HG03521 (cell line): ENCODE measurements around the gene LRP1B.

Experiments
- ATAC-seq: cut with Tn5 transposase; IDR thresholded peaks from one replicate; pipeline ENCODE4 v1.9.1; 2021; ENCODE audit warnings: mild to moderate bottlenecking, moderate library complexity; ENCODE audit not compliant: unreplicated experiment

Gene LRP1B

DNA sequence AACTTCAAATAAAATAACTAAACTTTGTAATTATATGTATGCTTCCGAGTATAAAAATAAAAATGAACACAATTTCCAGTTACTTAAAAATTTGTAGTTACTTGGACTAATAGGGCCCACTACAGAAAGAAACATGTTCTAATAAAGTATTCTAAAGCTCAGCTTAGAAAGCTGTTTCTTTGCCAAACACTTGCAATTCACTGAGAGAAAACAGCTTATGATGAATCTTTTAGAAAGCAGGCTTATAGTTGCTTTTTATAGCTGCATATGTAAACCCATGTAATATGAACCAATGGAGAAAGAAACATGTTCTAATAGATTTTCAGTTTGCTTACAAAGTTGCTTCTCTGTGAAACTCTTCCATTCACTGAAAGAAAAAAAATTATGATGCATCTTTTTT, 766.0 kb downstream of the LRP1B start:
- no peak for ATAC-seq

DNA sequence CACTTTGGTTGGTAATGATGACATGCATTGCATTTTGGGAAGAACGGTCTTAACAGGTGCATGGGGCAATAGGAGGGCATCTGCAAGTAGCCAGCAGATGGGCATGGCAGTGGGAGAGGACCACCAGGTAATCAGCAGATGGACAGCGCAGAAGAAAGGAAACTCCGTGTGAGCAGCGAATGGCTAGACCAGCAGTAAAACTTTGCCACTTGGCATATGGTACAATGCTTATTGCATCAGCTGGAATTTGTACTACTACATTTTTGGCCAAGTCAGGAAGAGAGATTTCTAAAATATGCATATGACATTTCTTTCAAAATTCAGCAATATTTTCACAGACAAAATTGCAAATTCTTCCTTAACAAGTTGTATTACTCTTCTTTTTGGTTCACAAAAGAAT, 768.5 kb downstream of the LRP1B start:
- no peak for ATAC-seq

DNA sequence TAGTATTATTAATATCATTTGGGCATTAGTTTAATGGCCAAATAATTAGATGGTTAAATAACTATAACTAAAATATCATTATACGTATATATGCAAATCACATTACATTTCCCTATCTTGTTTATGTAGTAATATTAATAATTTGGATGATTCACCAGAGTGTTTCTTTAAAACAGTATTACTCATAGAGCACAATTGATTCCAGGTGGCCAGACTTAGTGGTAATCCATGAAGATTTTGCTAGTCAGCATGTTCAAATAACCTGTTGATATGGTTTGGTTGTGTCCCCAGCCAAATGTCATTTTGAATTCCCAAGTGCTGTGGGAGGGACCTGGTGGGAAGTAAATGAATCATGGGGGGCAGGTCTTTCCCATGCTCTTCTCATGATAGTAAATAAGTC, 782.3 kb downstream of the LRP1B start:
- ATAC-seq: no peak

DNA sequence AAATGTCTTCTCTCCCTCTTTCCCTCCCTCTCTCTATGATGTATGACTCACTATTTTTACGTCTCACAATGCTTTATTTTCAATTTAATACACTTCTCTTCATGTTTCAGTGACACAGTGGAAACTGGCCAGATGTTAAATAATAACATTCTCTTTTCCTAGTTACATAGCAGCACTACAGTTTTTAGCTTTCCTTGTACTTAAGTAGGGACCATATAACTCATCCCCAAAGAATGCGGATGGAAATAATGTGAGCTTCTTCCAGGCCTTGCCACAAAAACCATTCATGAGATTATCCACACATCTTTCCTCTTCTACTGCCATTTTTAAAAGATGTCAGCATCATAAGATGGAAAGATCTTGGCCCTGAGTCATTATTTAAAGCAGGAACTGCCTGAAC, 789.4 kb downstream of the LRP1B start:
- ATAC-seq: no peak

DNA sequence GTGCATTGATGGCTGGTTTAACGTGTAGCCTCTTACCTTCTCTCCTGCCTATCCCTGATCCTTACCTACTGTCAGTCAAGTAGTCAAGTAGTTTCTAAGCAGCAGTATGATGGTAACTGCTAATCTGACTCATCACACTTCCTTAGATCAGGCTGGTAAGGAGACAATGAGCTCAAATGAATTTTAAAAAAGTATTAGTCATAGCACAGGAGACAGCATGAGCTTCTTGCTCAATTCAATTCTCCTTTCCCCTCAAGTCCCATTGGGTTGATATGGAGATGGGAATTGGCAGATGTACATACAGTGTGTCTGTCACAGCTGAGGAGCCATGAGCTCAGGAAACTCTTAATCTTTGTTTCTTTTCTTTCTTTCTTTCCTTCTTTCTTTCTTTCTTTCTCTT, 799.7 kb downstream of the LRP1B start:
- ATAC-seq: no peak

DNA sequence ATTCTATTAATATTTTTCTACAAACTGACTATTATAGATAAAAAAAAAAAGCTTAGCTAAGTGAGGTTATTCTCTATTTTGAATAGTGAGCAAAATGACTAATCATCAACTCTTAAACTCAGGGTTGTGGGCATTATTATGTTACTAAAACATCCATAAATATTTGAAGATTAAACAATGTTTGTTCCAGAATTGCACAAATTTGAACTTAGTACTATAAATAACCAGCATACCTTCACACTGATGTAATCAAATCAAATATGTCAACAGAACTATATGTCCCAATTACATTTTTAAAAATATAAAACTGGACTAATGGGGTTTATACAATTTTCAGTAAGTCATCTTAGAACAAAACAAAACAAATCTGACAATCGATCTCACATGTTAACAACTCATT, 800.9 kb downstream of the LRP1B start:
- ATAC-seq: no peak

DNA sequence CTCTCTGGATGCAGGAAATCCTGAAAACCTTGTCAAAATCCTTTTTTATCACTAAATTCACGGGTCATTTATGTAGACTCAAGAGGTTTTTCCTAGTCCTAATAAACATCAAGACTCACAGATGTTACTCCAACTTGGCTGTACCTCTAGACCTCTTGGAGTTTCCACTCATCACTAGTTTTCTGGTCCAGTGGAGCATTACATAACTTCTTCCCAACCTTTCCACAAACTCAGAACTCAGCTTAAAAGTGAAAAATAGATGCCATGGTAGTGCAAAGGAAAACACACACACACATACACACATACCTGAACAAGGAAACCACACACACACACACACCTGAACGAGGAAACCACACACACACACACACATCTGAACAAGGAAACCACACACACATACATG, 807.2 kb downstream of the LRP1B start:
- ATAC-seq: no peak

DNA sequence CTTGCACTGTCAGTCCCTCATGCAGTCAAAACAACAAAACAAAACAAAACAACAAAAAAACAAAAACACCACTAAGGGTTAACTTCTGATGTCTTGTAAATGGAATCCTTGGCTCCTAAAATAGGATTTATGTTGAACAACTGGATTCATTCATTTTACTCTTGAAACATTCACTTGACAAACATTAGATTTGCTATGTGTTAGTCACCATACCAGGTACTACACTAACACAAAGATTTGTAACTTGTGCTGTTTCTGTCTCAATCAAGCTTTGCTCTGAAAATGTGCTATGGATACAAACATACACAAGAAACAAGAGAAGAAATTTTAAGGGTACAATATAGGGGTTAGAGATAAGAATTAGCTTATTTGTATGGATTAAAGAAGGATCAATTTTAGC, 812.8 kb downstream of the LRP1B start:
- ATAC-seq: no peak

DNA sequence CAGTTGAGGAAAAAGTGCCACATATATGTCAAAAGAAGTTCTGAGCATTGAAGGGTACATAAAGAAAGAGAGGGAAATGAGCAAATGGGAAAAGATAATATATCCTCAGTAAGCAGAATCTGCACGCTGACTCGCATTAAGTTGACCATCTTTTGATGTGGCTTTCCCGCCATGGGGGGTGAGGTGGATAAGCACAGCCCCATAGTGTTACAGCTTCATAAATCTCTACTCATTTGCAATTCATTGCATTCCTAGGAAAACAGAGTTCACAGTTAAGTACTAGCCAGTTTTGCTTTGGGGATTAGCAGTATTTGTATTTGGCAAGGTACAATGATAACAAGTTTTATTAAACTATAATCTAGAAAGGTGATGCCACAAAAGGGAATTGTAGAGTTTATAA, 814.2 kb downstream of the LRP1B start:
- no peak for ATAC-seq

DNA sequence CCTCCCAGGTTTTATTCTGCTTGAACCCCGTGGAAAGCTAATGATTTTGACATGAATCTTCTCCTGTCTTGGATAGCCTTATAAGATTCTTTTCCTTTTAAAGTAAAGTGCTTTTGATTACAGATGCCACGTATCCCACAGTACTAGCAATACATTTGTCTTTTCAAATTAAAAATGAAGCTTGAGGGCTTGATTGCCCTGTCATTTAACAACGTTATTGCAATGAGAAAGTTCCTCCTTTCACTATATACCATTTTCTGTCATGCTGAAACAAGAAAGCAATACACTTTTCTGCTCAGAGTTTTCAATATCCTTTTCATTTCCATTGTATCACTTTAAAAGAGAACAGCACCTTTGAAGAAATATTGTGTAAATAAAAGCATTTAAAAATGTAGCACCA, 814.7 kb downstream of the LRP1B start:
- ATAC-seq: no peak

DNA sequence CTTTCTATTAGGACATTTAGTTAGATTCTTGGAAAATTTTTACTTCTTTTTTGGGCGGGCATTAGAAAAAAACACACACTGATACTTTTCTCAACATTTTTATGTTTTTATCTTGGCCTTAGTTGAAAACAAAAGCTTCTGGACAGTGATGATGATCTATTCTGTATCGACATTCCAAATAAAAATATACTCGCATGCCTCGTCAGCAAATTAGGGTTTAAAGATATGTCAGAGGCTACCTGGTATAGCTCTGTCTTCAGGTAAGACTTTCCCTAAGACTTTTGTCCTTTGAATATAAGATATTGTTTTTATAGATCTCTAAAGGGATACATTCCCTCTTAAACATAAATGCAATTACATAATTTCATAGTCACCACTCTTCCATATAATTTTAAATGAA, 816.8 kb downstream of the LRP1B start:
- ATAC-seq: no peak

DNA sequence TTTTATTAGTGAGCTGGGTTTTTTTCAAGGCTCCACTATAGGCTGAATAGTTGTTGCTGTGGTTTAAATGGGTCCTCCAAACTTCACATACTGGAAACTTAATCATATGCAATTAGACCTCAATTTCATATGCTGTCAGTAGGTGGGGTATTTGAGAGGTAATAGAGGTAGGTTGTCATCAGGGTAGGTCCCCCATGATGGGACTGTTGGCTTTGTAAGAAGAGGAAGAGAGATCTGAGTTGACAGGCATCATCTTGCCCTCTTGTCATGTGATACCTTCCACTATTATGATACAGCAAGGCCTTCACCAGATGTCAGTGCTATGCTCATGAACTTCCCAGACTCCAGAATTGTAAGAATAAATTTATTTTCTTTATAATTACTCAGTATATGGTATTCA, 819.4 kb downstream of the LRP1B start:
- no peak for ATAC-seq

DNA sequence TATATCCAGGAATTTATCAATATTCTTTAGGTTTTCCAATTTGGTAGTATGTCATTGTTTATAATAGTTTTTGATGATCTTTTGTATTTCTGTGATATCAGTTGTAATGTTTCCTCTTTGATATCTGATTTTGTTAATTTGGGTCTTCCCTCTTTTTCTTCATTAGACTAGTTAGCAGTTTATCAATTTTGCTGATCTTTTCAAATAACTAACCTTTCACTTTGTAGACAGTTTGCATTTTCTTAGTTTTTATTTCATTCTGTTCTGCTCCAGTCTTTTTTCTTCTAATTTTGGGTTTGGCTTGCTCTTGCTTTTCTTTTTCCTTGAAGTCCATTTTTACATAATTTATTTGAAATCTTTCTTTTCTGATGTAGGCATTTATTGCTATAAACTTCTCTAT, 824.4 kb downstream of the LRP1B start:
- ATAC-seq: no peak

DNA sequence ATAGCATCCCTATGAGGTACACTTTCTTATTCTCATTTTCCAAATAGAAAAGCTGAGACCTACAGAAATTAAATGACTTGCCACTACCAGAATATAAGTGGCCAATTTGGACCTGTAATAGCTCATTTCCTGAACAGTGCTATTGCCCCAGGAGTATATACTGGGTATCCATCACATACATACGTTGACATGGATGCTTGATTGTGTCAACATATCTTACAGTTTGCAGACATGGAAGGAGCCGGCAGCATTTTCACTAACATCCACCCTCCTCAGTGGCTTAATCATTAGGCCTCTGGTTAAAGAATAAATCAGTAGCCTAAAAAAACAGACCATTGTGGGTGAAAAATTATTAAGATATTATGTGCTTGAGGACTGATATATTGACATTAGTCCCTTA, 829.3 kb downstream of the LRP1B start:
- no peak for ATAC-seq

DNA sequence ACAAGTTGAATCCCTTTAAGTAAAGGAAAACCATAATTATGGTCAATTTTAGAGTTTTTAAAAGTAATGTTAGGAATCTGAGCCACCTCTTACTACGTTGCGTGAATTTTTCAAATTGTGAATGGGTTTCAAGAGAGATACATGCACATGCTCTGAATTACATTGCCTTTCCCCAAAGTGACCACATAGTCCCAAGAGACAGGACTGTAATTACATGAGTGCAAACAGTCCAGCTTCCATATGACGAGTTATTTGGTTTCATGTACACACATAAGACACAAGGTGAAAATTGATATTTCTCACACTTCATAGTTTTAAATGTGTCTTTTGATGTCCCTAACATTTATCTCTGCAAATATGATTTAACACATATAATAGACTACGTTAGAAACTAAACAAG, 850.8 kb downstream of the LRP1B start:
- ATAC-seq: no peak

DNA sequence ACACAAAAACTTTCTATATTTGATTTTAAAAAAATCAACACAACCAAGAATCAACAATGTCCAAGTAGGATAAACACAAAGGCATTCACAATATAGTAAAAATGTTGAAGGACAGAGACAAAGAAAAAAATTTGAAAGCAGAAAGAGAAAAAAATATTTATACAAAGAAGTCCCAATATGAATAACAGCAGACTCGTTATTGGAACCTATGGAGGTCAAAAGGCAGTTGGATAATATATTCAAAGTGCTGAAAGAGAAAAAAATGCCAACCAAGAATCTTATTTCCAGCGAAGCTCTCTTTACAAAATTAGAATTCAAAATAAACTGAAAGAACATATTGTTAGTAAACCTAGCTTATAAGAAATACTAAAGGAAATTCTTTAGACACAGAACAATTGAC, 859.5 kb downstream of the LRP1B start:
- no peak for ATAC-seq

DNA sequence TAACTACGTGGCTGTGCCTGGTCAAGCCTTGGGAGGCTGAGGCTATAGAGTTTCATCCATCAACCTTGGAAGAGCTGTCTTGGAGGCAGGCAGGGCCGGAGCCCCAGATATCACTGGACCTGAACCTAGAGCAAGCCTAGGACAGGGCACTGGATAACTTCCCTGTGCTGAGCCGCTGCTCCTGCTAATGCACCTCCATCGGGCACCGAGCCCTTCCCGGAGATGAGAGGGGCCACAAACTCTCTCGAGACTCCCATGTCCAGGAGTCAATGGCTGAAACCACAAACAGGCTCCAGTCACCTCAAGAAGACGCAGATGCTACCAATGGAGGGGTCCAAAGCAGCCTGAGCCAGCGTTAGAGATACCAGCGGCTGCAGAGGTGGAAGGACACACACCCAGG, 866.0 kb downstream of the LRP1B start:
- ATAC-seq: no peak

DNA sequence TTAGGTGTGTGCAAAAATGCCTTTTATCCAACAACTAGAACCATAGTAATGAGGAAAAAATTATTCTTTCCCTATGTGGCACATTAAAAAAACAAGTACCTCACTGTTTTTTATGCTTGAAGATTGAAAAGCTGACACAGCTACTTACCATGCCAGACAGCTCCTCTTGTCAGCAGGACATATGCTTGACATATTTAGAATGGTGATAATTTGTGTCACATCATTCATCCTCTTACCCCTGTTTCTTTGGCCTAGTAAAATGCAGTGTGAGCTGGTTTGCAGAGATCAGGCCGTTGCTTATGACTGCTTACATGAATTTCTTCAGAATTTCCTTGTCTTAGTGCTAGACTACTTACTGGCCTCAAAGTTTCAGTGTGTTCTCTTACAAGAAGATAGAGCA, 869.9 kb downstream of the LRP1B start:
- ATAC-seq: no peak

DNA sequence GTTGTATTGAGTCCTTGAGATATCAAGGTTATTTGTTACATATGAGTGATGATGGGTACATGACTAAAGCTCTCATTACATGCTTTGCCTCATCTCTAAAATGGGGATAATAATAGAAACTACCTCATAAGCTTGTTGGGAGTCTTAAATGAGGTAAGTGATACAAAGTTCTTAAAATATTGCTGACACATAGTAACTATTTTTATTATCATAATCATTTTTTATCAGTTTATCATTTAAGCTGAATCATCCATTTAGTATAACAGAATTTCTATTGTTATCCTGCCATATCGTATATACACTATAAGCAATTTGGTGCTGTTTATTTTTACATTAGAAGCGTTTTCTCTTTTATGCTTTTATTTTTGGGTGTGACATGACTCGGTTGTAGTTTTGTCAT, 871.1 kb downstream of the LRP1B start:
- ATAC-seq: no peak

DNA sequence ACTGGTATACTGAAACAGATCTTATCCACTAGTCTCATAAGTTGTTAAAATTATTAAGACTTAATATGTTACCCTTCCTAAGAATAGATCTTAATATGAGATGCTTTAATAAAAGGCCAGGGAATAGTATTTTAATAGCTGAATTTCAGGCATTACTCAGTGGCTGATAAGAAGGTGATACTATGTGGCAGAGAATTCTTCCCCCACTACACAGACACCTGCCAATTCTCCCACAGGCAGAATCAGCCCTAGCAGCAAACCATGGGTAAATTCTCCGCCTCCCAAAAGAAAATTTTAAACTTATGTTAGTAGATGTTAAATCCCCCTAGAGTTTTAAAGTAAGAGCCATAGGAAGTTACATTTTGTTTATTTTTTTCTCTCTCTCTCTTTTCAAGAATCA, 888.8 kb downstream of the LRP1B start:
- no peak for ATAC-seq

DNA sequence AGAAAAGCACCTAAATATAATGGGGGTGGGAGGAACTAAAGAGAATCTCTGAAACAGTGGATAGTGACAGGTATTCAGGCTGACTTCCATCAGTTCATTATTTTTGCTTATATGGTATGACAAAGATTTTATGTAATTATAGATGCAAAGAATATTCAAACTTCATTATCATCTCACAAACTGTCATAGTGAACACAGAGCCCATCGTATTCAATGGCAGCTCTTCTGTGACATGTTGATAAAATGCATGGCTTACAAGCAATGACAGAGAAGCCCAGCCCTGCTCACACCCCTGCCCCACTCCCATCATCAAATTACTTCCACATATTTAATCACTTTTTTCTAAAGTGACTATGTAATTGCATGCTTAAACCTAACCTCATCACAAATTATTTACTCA, 904.3 kb downstream of the LRP1B start:
- ATAC-seq: no peak

DNA sequence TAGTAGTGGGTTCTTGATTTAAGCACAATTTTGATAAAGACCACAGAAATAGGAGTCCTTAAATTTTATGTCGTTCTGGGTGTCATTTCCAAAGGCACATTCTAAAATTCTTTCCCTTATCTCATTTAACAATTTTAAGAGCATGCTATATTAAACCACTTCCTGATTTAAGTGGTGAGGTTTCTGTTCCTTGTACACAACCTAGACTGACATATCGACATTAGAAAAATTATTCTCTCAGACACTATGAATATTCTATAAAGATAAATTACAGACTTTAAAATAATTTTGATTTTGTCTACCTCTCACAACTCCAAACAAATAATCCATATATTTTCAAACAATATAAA, 923.8 kb downstream of the LRP1B start:
- ATAC-seq: no peak

DNA sequence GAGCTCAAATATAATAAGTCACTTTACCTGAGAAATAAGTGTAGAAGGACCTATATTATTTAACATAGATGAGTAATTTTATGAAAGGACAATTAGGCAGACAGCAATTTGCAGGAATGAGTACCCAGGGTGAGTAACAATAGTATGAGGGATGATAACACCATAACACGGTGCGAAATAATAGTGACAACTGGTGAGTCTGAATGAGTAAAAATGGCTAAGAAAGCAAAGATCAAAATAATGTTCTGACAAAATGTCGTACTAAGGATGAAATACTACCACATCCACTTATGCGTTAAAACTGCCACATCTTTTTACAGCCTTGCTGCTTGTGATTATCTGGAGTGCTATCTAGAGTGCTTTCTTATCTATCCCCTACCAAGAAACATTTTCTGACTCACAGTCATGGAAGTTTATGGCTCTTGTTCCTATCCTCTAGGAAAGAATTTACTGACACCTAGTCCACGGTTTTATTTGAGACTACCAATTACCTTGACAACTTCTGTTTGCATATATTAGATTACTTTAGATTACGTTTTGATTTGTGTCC, 929.7 kb downstream of the LRP1B start:
- ATAC-seq: no peak

DNA sequence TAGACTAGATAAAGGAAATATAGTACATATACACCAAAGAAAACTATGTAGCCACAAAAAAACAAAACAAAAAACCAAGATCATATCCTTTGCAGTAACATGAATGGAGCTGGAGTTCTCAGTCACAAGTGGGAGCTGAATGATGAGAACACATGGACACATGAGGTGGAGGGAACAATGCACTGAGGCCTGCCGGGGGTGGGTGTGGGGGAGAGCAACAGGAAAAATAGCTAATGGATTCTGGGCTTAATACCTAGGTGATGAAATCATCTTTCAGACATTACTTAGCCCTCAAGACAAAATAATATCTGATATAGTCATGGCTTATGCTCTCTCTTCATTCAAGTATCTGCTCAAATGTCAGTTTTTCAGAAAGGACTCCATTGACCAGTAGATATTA, 930.6 kb downstream of the LRP1B start:
- ATAC-seq: no peak
